ENCODE data around the gene ARHGAP21. TPM values are rescaled to one million over a fixed set of nuclear protein-coding genes. Genes with fewer than 3 reads are reported as not detected.
A peak's percentile ranks its signal among the peaks of the same experiment; 100 is the strongest.

Gene ARHGAP21
- total RNA-seq, 1 donor from 2014 or later: 109 TPM

GRCh38 chr10:24579448-24579847, 144.2 kb downstream of the ARHGAP21 start:
- no peak for DNase-seq (ENCODE audit: low read depth in 2 of 2)

- DNase-seq (ENCODE audit: low read depth in 2 of 2): no peak
These were observed 148.1 kb downstream of the ARHGAP21 start for GRCh38 chr10:24575481-24576002.

- no peak for DNase-seq (ENCODE audit: low read depth in 2 of 2)
These were observed 149.0 kb downstream of the ARHGAP21 start for GRCh38 chr10:24574578-24575155.

- no peak for DNase-seq (ENCODE audit: low read depth in 2 of 2)
These were observed 149.5 kb downstream of the ARHGAP21 start for GRCh38 chr10:24574161-24574560.

GRCh38 chr10:24571870-24572450, 151.7 kb downstream of the ARHGAP21 start:
- no peak for DNase-seq (ENCODE audit: low read depth in 2 of 2)

- DNase-seq (ENCODE audit: low read depth in 2 of 2): no peak
These were observed 152.8 kb downstream of the ARHGAP21 start for GRCh38 chr10:24570658-24571426.

GRCh38 chr10:24569828-24570657, 153.6 kb downstream of the ARHGAP21 start:
- no peak for DNase-seq (ENCODE audit: low read depth in 2 of 2)

- no peak for DNase-seq (ENCODE audit: low read depth in 2 of 2)
These were observed 154.3 kb downstream of the ARHGAP21 start for GRCh38 chr10:24569330-24569796.

GRCh38 chr10:24568042-24568441, 155.6 kb downstream of the ARHGAP21 start:
- no peak for DNase-seq (ENCODE audit: low read depth in 2 of 2)

GRCh38 chr10:24561453-24561852, 162.2 kb downstream of the ARHGAP21 start:
- no peak for DNase-seq (ENCODE audit: low read depth in 2 of 2)

- peak; percentile 55 to 78 for DNase-seq (ENCODE audit: low read depth in 2 of 2)
These were observed 166.6 kb downstream of the ARHGAP21 start for GRCh38 chr10:24556750-24557742.

GRCh38 chr10:24556126-24556749, 167.4 kb downstream of the ARHGAP21 start:
- no peak for DNase-seq (ENCODE audit: low read depth in 2 of 2)

- DNase-seq (ENCODE audit: low read depth in 2 of 2): no peak
These were observed 169.7 kb downstream of the ARHGAP21 start for GRCh38 chr10:24554036-24554435.

GRCh38 chr10:24553051-24553612, 170.6 kb downstream of the ARHGAP21 start:
- DNase-seq (ENCODE audit: low read depth in 2 of 2): no peak

- DNase-seq (ENCODE audit: low read depth in 2 of 2): peak in 1 of 2 donors; percentile 26
These were observed 171.2 kb downstream of the ARHGAP21 start for GRCh38 chr10:24552346-24553016.

GRCh38 chr10:24551161-24551560, 172.5 kb downstream of the ARHGAP21 start:
- DNase-seq (ENCODE audit: low read depth in 2 of 2): no peak

GRCh38 chr10:24550680-24551079, 173.0 kb downstream of the ARHGAP21 start:
- DNase-seq (ENCODE audit: low read depth in 2 of 2): no peak

GRCh38 chr10:24545585-24545984, 178.1 kb downstream of the ARHGAP21 start:
- no peak for DNase-seq (ENCODE audit: low read depth in 2 of 2)

GRCh38 chr10:24544776-24545175, 178.9 kb downstream of the ARHGAP21 start:
- no peak for DNase-seq (ENCODE audit: low read depth in 2 of 2)
